ENCODE measurements around the gene IFNLR1. TPM values are rescaled to one million over a fixed set of nuclear protein-coding genes. Genes with fewer than 3 reads are reported as not detected.

Gene IFNLR1
- total RNA-seq, 2 experiments from 2014 or later = 6.2 to 7.9 TPM

Other genes starting within 250 kb of the IFNLR1 start
- 100 to 1,000 TPM; 188 to 200 TPM for gene PNRC2, start 227.5 kb downstream of the IFNLR1 start, total RNA-seq
- gene SRSF10, start 207.0 kb downstream of the IFNLR1 start, total RNA-seq = 100 to 1,000 TPM; 202 to 223 TPM
- gene MYOM3, start 75.2 kb downstream of the IFNLR1 start, total RNA-seq = not detected
- under 1 TPM in 1 of 2 experiments, not detected in 1; 0.11 TPM for gene IL22RA1, start 44.1 kb downstream of the IFNLR1 start, total RNA-seq
- gene GRHL3, start 132.1 kb upstream of the IFNLR1 start, total RNA-seq = not detected
- 1 to 10 TPM; 8.6 to 9.0 TPM for gene STPG1, start 226.5 kb upstream of the IFNLR1 start, total RNA-seq
- 10 to 100 TPM; 54.1 to 55.1 TPM for gene NIPAL3, start 228.5 kb upstream of the IFNLR1 start, total RNA-seq

All from activated naive CD8-positive, alpha-beta T cell treated with anti-CD3 and anti-CD28 coated beads, Interleukin-2, amount 10 ng/mL, durations not matched to agents 7 days and 5 days (primary cell).